ENCODE results near the gene PRRG4. TPM values are rescaled to one million over a fixed set of nuclear protein-coding genes. Genes with fewer than 3 reads are reported as not detected.

Gene PRRG4
- total and polyA plus RNA-seq, 2 donors (not counting 3 experiments of a cell fraction or from before 2014, with no cell fraction given), result 0.09 TPM; not detected in 1

DNA sequence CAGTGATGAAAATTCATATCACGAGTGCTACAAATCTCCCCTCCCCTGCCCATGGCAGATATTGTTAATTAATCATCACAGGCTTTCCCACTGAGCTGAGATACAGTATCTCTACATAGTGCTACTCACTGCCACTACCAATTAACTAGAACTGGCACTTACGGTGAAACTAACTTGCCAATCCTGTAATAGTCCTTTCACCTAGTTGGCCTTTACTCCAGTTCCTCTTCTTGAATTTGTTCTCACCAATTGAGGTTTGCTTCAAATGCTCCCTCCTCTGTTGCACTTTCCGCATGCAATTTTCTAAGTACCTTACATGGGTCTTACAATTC is 11.9 kb upstream of the PRRG4 start:
- TF ChIP-seq GATA2 (IDR thresholded peaks at IDR 0.05; ENCODE audit: insufficient read depth, insufficient read length, low read depth, low read length), result no peak
- no peak for TF ChIP-seq POLR2AphosphoS5 (IDR thresholded peaks at IDR 0.05; ENCODE audit: insufficient read depth, low read depth, low read length)
- TF ChIP-seq JUN (IDR thresholded peaks at IDR 0.05; ENCODE audit: borderline replicate concordance, insufficient read depth, insufficient read length, low read depth), result no peak
- TF ChIP-seq POLR2A (IDR thresholded peaks at IDR 0.05; ENCODE audit: low read depth, low read length), result no peak
- TF ChIP-seq, protein P1, sequence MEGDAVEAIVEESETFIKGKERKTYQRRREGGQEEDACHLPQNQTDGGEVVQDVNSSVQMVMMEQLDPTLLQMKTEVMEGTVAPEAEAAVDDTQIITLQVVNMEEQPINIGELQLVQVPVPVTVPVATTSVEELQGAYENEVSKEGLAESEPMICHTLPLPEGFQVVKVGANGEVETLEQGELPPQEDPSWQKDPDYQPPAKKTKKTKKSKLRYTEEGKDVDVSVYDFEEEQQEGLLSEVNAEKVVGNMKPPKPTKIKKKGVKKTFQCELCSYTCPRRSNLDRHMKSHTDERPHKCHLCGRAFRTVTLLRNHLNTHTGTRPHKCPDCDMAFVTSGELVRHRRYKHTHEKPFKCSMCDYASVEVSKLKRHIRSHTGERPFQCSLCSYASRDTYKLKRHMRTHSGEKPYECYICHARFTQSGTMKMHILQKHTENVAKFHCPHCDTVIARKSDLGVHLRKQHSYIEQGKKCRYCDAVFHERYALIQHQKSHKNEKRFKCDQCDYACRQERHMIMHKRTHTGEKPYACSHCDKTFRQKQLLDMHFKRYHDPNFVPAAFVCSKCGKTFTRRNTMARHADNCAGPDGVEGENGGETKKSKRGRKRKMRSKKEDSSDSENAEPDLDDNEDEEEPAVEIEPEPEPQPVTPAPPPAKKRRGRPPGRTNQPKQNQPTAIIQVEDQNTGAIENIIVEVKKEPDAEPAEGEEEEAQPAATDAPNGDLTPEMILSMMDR (IDR thresholded peaks at IDR 0.05; ENCODE audit: extremely low read depth in 1 of 2, insufficient read depth in 1 of 2, low read depth in 1 of 2, low read length in 2 of 2), result no peak
- TF ChIP-seq MAX (IDR thresholded peaks at IDR 0.05; ENCODE audit: insufficient read depth, insufficient read length), result no peak
- no peak for TF ChIP-seq MYC (IDR thresholded peaks at IDR 0.05; ENCODE audit: low read depth, low read length)
- TF ChIP-seq EZH2 (IDR thresholded peaks at IDR 0.05; ENCODE audit: borderline replicate concordance, low read depth, low read length, severe bottlenecking), result no peak
- POLR2A ChIA-PET, result no interaction called here

More for the DNA sequence above, 11.9 kb upstream of the PRRG4 start:
- no peaks in the 10 kb centered on the region for H3K79me2 ChIP-seq (ENCODE audit: control insufficient read depth, insufficient read depth, low read length)
- H3K9me3 ChIP-seq (replicated peaks; ENCODE audit: control insufficient read depth, insufficient read depth, low read length), result no peaks in the 10 kb centered on the region
- H3K27ac ChIP-seq (ENCODE audit: insufficient read depth, low read depth, low read length), result no peak overlapping the region
- no peak overlapping the region for H2AFZ ChIP-seq (ENCODE audit: low read depth, low read length)
- H3K4me2 ChIP-seq (ENCODE audit: insufficient read depth, low read length), result no peak overlapping the region
- no peak for DNase-seq (ENCODE audit: low read depth, low spot score)
- no peaks in the 10 kb centered on the region for H3K36me3 ChIP-seq (ENCODE audit: control insufficient read depth in 2 of 2, extremely low read depth in 1 of 2, insufficient read depth in 2 of 2, low read length in 2 of 2)
- H3K4me1 ChIP-seq (ENCODE audit: control insufficient read depth, extremely low read depth, insufficient read depth, low read length), result no peaks in the 10 kb centered on the region
- intact Hi-C loops (cut with micrococcal nuclease) (no loop called here), dilution Hi-C loops (cut with MboI; ENCODE audit: extremely low pct_ligation_motif_present, low sequenced_read_pairs) (no loop called here)
- CTCF ChIA-PET, result no interaction called here
- no peaks in the 10 kb centered on the region for H3K9me1 ChIP-seq (replicated peaks; ENCODE audit: control insufficient read depth, extremely low read depth, insufficient read depth, low read length)
- no peak overlapping the region for H3K4me3 ChIP-seq (replicated peaks in 1 of 3; ENCODE audit: insufficient read depth in 1 of 3, low read depth in 1 of 3, low read length in 3 of 3)
- no peak overlapping the region for H3K9ac ChIP-seq (replicated peaks; ENCODE audit: extremely low read depth, insufficient read depth, low read length)
- peaks cover 3 to 8% of the 10 kb centered on the region in 2 experiments for H3K27me3 ChIP-seq (ENCODE audit: control insufficient read depth in 2 of 2, insufficient read depth in 2 of 2, low read length in 2 of 2)
- no peaks in the 10 kb centered on the region for H4K20me1 ChIP-seq (replicated peaks; ENCODE audit: control insufficient read depth, extremely low read depth, insufficient read depth, low read length)
- no TSS peak for BruUV-seq (replicated peaks)
- FAIRE-seq, result no peak
